Measurements from ENCODE around the gene RNF44. TPM values are rescaled to one million over a fixed set of nuclear protein-coding genes. Genes with fewer than 3 reads are reported as not detected.

RNF44 gene
- total RNA-seq, 1 donor from 2014 or later: 24.1 TPM

- Histone ChIP-seq H3K27ac (no peak overlapping the region), H3K4me3 (no peak overlapping the region), H3K9me3 (no peaks in the 10 kb centered on the region), H3K4me1 (no peaks in the 10 kb centered on the region), H3K36me3 (no peaks in the 10 kb centered on the region), H3K27me3 (no peaks in the 10 kb centered on the region)
- DNase-seq (ENCODE audit: low spot score in 2 of 2): no peak
- no peak for TF ChIP-seq CTCF (IDR thresholded peaks at IDR 0.05)
- intact Hi-C loops (cut with DNase I): no loop called here
These were observed 13.2 kb upstream of the RNF44 start for GRCh38 chr5:176550275-176550831.

- Histone ChIP-seq H3K4me1 (no peaks in the 10 kb centered on the region), H3K27me3 (no peaks in the 10 kb centered on the region), H3K4me3 (no peak overlapping the region), H3K27ac (no peak overlapping the region), H3K36me3 (no peaks in the 10 kb centered on the region), H3K9me3 (no peaks in the 10 kb centered on the region)
- DNase-seq (ENCODE audit: low spot score in 2 of 2): no peak
- intact Hi-C loops (cut with DNase I): no loop called here
- no peak for TF ChIP-seq CTCF (IDR thresholded peaks at IDR 0.05)
These were observed 12.7 kb upstream of the RNF44 start for GRCh38 chr5:176549871-176550270.

GRCh38 chr5:176548967-176549444 lies 11.8 kb upstream of the RNF44 start, which contains the start of gene CDHR2:
Gene CDHR2 (plus strand): TSS chr5:176549342. CDS start chr5:176565353, 16,011 bp downstream.
- intact Hi-C loops (cut with DNase I): no loop called here
- Histone ChIP-seq H3K27me3 (no peaks in the 10 kb centered on the region), H3K27ac (no peak within 1 kb of the TSS)

GRCh38 chr5:176547802-176548201 lies 10.6 kb upstream of the RNF44 start:
- Histone ChIP-seq H3K27ac (no peak overlapping the region), H3K36me3 (no peaks in the 10 kb centered on the region), H3K9me3 (no peaks in the 10 kb centered on the region), H3K27me3 (no peaks in the 10 kb centered on the region), H3K4me3 (no peak overlapping the region), H3K4me1 (peaks cover 0 to 5% of the 10 kb centered on the region in 2 donors)
- no peak for TF ChIP-seq CTCF (IDR thresholded peaks at IDR 0.05)
- no peak for DNase-seq (ENCODE audit: low spot score in 2 of 2)
- intact Hi-C loops (cut with DNase I): no loop called here

More at GRCh38 chr5:176548967-176549444, 11.8 kb upstream of the RNF44 start, which contains the start of gene CDHR2:
- no peak for TF ChIP-seq CTCF (IDR thresholded peaks at IDR 0.05)
- H3K4me1 ChIP-seq: peaks cover 0 to 1% of the 10 kb centered on the region in 2 donors
- no peak for DNase-seq (ENCODE audit: low spot score in 2 of 2)
- no peaks in the 10 kb centered on the region for H3K36me3 ChIP-seq
- H3K4me3 ChIP-seq: no peak within 1 kb of the TSS
- H3K9me3 ChIP-seq: no peaks in the 10 kb centered on the region

GRCh38 chr5:176545737-176546509 lies 8.7 kb upstream of the RNF44 start:
- Histone ChIP-seq H3K27me3 (no peaks in the 10 kb centered on the region), H3K4me1 (peaks cover 0 to 8% of the 10 kb centered on the region in 2 donors), H3K9me3 (no peaks in the 10 kb centered on the region), H3K27ac (no peak overlapping the region), H3K4me3 (no peak overlapping the region), H3K36me3 (no peaks in the 10 kb centered on the region)
- no peak for TF ChIP-seq CTCF (IDR thresholded peaks at IDR 0.05)
- intact Hi-C loops (cut with DNase I): no loop called here
- DNase-seq (ENCODE audit: low spot score in 2 of 2): no peak
